ENCODE data around the gene SMIM45.
A peak's percentile ranks its signal among the peaks of the same experiment; 100 is the strongest.

Gene SMIM45

GRCh38 chr22:41976961-41977566 lies 25.1 kb downstream of the SMIM45 start:
- ChIA-PET CTCF (no interaction called here), RAD21 (ENCODE audit: unreplicated experiment) (no interaction called here), POLR2A (no interaction called here), SMC1A (ENCODE audit: uncharacterized antibody, unreplicated experiment) (no interaction called here)
- Histone ChIP-seq H3K36me3 (ENCODE audit: control insufficient read depth in 2 of 2, insufficient read depth in 2 of 2, low read length in 1 of 2) (no peaks in the 10 kb centered on the region), H4K20me1 (ENCODE audit: control insufficient read depth, insufficient read depth) (no peaks in the 10 kb centered on the region), H3K9me3 (replicated peaks; ENCODE audit: control insufficient read depth, insufficient read depth, low read length) (no peaks in the 10 kb centered on the region), H3K27me3 (replicated peaks in 1 of 2; ENCODE audit: control insufficient read depth in 2 of 2, insufficient read depth in 2 of 2, low read length in 1 of 2) (peaks cover 5 to 12% of the 10 kb centered on the region in 2 experiments), H3K27ac (ENCODE audit: control insufficient read depth, insufficient read depth) (no peak overlapping the region), H3K79me2 (ENCODE audit: control insufficient read depth, insufficient read depth, low read length) (no peaks in the 10 kb centered on the region), H3K4me2 (ENCODE audit: control insufficient read depth, insufficient read depth) (peak overlapping the region; percentile 89), H3K9ac (ENCODE audit: control insufficient read depth, insufficient read depth, low read length) (no peak overlapping the region), H3K4me1 (ENCODE audit: control insufficient read depth, insufficient read depth, low read length) (peaks cover 7% of the 10 kb centered on the region), H3K4me3 (peak overlapping the region; percentile 29; the same call in 1 of the 2 replicates), H2AFZ (ENCODE audit: control insufficient read depth, low read depth, low read length) (peak overlapping the region; percentile 65)
- FAIRE-seq (no peak), ATAC-seq (no peak; the same call in 2 of the 3 replicates), DNase-seq (ENCODE audit: low read depth, low spot score) (no peak)
- 32% methylated on average over 36 of the region's 46 CpGs for WGBS (ENCODE audit: insufficient coverage, insufficient replicate concordance, low lambda C conversion rate, missing lambda C conversion rate)
- BruUV-seq (replicated peaks): no TSS peak
- TF ChIP-seq TCF3 (IDR thresholded peaks at IDR 0.05; ENCODE audit: borderline replicate concordance, insufficient read depth, low read depth, low read length): 0 out of 2 replicates have a peak, but pooled peaks have one; percentile 14
- TF ChIP-seq LARP7 (IDR thresholded peaks at IDR 0.05): peak; percentile 18; the same call in 1 of the 2 replicates
- no peak for TF ChIP-seq STAT3 (IDR thresholded peaks at IDR 0.05; ENCODE audit: low read depth, low read length)
- intact Hi-C loops (cut with micrococcal nuclease; ENCODE audit: unreplicated experiment) (no loop called here), in situ Hi-C loops (cut with MboI) (no loop called here)

DNA sequence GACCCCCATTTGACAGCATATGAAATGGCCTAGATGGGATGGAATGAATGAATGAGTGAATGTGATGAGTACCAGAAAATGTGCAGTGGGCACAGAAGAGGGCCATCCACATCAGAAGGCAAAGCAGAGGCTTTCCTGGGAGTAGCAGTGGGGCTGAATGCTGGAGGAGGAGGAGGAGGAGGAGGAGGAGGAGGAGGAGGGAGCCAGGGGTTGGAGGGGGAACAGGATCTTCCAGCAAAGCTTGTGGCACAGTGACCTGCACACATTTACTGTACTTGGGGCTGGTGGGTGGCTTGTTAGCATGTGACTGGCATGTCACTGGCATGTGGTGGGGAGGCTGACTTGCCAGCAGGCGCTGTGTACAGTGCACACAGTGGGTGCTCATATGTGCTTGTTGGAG lies 26.8 kb downstream of the SMIM45 start:
- ChIA-PET RAD21 (ENCODE audit: unreplicated experiment) (no interaction called here), POLR2A (interaction anchor here (0.8 kb wide), 1 partner anchor 80 kb away, joined by 3 read pairs; no protein-coding TSS in a partner anchor), SMC1A (ENCODE audit: uncharacterized antibody, unreplicated experiment) (no interaction called here), CTCF (no interaction called here)
- Histone ChIP-seq H3K4me1 (ENCODE audit: control insufficient read depth, insufficient read depth, low read length) (peaks cover 7% of the 10 kb centered on the region), H3K27me3 (replicated peaks in 1 of 2; ENCODE audit: control insufficient read depth in 2 of 2, insufficient read depth in 2 of 2, low read length in 1 of 2) (peaks cover 5 to 12% of the 10 kb centered on the region in 2 experiments), H3K79me2 (ENCODE audit: control insufficient read depth, insufficient read depth, low read length) (no peaks in the 10 kb centered on the region), H4K20me1 (ENCODE audit: control insufficient read depth, insufficient read depth) (no peaks in the 10 kb centered on the region), H3K9ac (ENCODE audit: control insufficient read depth, insufficient read depth, low read length) (no peak overlapping the region), H3K4me3 (no peak overlapping the region), H3K36me3 (ENCODE audit: control insufficient read depth in 2 of 2, insufficient read depth in 2 of 2, low read length in 1 of 2) (no peaks in the 10 kb centered on the region), H3K9me3 (replicated peaks; ENCODE audit: control insufficient read depth, insufficient read depth, low read length) (no peaks in the 10 kb centered on the region), H2AFZ (ENCODE audit: control insufficient read depth, low read depth, low read length) (no peak overlapping the region), H3K27ac (ENCODE audit: control insufficient read depth, insufficient read depth) (no peak overlapping the region), H3K4me2 (ENCODE audit: control insufficient read depth, insufficient read depth) (no peak overlapping the region)
- intact Hi-C loops (cut with micrococcal nuclease; ENCODE audit: unreplicated experiment) (no loop called here), in situ Hi-C loops (cut with MboI) (no loop called here)
- 100% methylated on average over 1 of the region's 1 CpG for WGBS (ENCODE audit: insufficient coverage, insufficient replicate concordance, low lambda C conversion rate, missing lambda C conversion rate)
- ATAC-seq (no peak), FAIRE-seq (no peak), DNase-seq (ENCODE audit: low read depth, low spot score) (no peak)
- no TSS peak for BruUV-seq (replicated peaks)
- TF ChIP-seq CBFB (IDR thresholded peaks at IDR 0.05; ENCODE audit: low read depth) (no peak), JUND (IDR thresholded peaks at IDR 0.05; ENCODE audit: low read depth, low read length) (no peak), GABPA (IDR thresholded peaks at IDR 0.05; ENCODE audit: low read depth) (no peak), IRF3 (IDR thresholded peaks at IDR 0.05) (no peak), KLF5 (IDR thresholded peaks at IDR 0.05; ENCODE audit: partially characterized antibody) (no peak), BMI1 (IDR thresholded peaks at IDR 0.05; ENCODE audit: borderline replicate concordance) (no peak), IRF4 (IDR thresholded peaks at IDR 0.05; ENCODE audit: low read depth, low read length) (no peak), BCL11A (IDR thresholded peaks at IDR 0.05; ENCODE audit: low read depth, low read length) (no peak), ZNF24 (IDR thresholded peaks at IDR 0.05) (no peak)
- TF ChIP-seq, protein P1, sequence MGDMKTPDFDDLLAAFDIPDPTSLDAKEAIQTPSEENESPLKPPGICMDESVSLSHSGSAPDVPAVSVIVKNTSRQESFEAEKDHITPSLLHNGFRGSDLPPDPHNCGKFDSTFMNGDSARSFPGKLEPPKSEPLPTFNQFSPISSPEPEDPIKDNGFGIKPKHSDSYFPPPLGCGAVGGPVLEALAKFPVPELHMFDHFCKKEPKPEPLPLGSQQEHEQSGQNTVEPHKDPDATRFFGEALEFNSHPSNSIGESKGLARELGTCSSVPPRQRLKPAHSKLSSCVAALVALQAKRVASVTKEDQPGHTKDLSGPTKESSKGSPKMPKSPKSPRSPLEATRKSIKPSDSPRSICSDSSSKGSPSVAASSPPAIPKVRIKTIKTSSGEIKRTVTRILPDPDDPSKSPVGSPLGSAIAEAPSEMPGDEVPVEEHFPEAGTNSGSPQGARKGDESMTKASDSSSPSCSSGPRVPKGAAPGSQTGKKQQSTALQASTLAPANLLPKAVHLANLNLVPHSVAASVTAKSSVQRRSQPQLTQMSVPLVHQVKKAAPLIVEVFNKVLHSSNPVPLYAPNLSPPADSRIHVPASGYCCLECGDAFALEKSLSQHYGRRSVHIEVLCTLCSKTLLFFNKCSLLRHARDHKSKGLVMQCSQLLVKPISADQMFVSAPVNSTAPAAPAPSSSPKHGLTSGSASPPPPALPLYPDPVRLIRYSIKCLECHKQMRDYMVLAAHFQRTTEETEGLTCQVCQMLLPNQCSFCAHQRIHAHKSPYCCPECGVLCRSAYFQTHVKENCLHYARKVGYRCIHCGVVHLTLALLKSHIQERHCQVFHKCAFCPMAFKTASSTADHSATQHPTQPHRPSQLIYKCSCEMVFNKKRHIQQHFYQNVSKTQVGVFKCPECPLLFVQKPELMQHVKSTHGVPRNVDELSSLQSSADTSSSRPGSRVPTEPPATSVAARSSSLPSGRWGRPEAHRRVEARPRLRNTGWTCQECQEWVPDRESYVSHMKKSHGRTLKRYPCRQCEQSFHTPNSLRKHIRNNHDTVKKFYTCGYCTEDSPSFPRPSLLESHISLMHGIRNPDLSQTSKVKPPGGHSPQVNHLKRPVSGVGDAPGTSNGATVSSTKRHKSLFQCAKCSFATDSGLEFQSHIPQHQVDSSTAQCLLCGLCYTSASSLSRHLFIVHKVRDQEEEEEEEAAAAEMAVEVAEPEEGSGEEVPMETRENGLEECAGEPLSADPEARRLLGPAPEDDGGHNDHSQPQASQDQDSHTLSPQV (IDR thresholded peaks at IDR 0.05): no peak
